ENCODE measurements around the gene UGT1A8.
"Not testable (repeated sequence)": the region's sequence is repeated elsewhere in the genome, so short reads cannot be mapped to it uniquely, and the experiment has no call there.

The UGT1A8 gene

GRCh38 chr2:233643128-233643527 lies 25.7 kb downstream of the UGT1A8 start:
- no peak for DNase-seq

- not testable (repeated sequence) for DNase-seq
Measured at GRCh38 chr2:233646033-233646432, 28.6 kb downstream of the UGT1A8 start.

GRCh38 chr2:233650981-233651380 lies 33.5 kb downstream of the UGT1A8 start:
- no peak for DNase-seq

GRCh38 chr2:233651430-233651829 lies 34.0 kb downstream of the UGT1A8 start:
- DNase-seq, result no peak

GRCh38 chr2:233654501-233654900 lies 37.1 kb downstream of the UGT1A8 start:
- DNase-seq, result no peak

GRCh38 chr2:233655043-233655442 lies 37.6 kb downstream of the UGT1A8 start:
- DNase-seq, result no peak

GRCh38 chr2:233655943-233656342 lies 38.5 kb downstream of the UGT1A8 start:
- not testable (repeated sequence) for DNase-seq

- no peak for DNase-seq
Measured at GRCh38 chr2:233656443-233656842, 39.0 kb downstream of the UGT1A8 start.

GRCh38 chr2:233658610-233659009 lies 41.2 kb downstream of the UGT1A8 start:
- DNase-seq, result no peak

- DNase-seq, result no peak
Measured at GRCh38 chr2:233663911-233664310, 46.5 kb downstream of the UGT1A8 start.

GRCh38 chr2:233668605-233669260 lies 51.3 kb downstream of the UGT1A8 start:
- no peak for DNase-seq

- no peak for DNase-seq
Measured at GRCh38 chr2:233671290-233672161, 54.1 kb downstream of the UGT1A8 start, which contains the start of gene UGT1A9. UGT1A9 (plus strand) TSS chr2:233671898; CDS start chr2:233671935, 37 bp downstream.

GRCh38 chr2:233672886-233673285 lies 55.5 kb downstream of the UGT1A8 start:
- DNase-seq, result no peak

GRCh38 chr2:233673896-233674295 lies 56.5 kb downstream of the UGT1A8 start:
- no peak for DNase-seq

- no peak for DNase-seq
Measured at GRCh38 chr2:233674314-233674713, 56.9 kb downstream of the UGT1A8 start.

- no peak for DNase-seq
Measured at GRCh38 chr2:233674995-233675394, 57.6 kb downstream of the UGT1A8 start.

- no peak for DNase-seq
Measured at GRCh38 chr2:233676046-233676445, 58.6 kb downstream of the UGT1A8 start.

- no peak for DNase-seq
Measured at GRCh38 chr2:233679196-233679595, 61.8 kb downstream of the UGT1A8 start.

- no peak for DNase-seq
Measured at GRCh38 chr2:233680361-233681045, 63.1 kb downstream of the UGT1A8 start.

- DNase-seq, result no peak
Measured at GRCh38 chr2:233681521-233682099, 64.2 kb downstream of the UGT1A8 start, which contains the start of gene UGT1A7. UGT1A7 (plus strand) TSS chr2:233681901; CDS start chr2:233681938, 37 bp downstream.

- DNase-seq, result no peak
Measured at GRCh38 chr2:233684640-233685039, 67.2 kb downstream of the UGT1A8 start.

- no peak for DNase-seq
Measured at GRCh38 chr2:233686928-233687327, 69.5 kb downstream of the UGT1A8 start.

- DNase-seq, result no peak
Measured at GRCh38 chr2:233688341-233688740, 70.9 kb downstream of the UGT1A8 start.
